Osteoblast (primary cell): ENCODE results near the gene CDC25C. TPM values are rescaled to one million over a fixed set of nuclear protein-coding genes. Genes with fewer than 3 reads are reported as not detected.

Source experiments
- DNase-seq: peaks from one replicate; pipeline ENCODE4 v3.0.0; 2011; ENCODE audit warnings: low spot score, mixed read lengths; ENCODE audit not compliant: insufficient read length; ENCODE audit errors: missing footprints
- H2AFZ ChIP-seq: 2 replicates; pipeline ENCODE4 v1.6.0; 2011; ENCODE audit warnings: mild to moderate bottlenecking, low read length
- H3K27ac ChIP-seq: 2 replicates; pipeline ENCODE4 v1.5.1; 2011; ENCODE audit warnings: mild to moderate bottlenecking, low read depth, low read length, moderate library complexity
- H3K27me3 ChIP-seq: 2 replicates; pipeline ENCODE4 v1.6.0; 2012; ENCODE audit warnings: mild to moderate bottlenecking, control low read depth, inconsistent platforms, low read length, moderate library complexity; ENCODE audit not compliant: insufficient read depth
- H3K36me3 ChIP-seq: 2 replicates; pipeline ENCODE4 v1.5.1; 2011; ENCODE audit warnings: mild to moderate bottlenecking, low read length, control low read depth, moderate library complexity; ENCODE audit not compliant: insufficient read depth
- H3K4me1 ChIP-seq: 2 replicates; pipeline ENCODE4 v1.5.1; 2011; ENCODE audit warnings: mild to moderate bottlenecking, low read length, control low read depth, moderate library complexity; ENCODE audit not compliant: insufficient read depth
- H3K4me2 ChIP-seq: 2 replicates; pipeline ENCODE4 v1.6.0; 2011; ENCODE audit warnings: mild to moderate bottlenecking, low read length; ENCODE audit not compliant: insufficient read depth
- H3K4me3 ChIP-seq: fragments of 200-600 bp; sonication (generic); 3 replicates; pipeline ENCODE4 v1.5.1; 2012; ENCODE audit warnings: mild to moderate bottlenecking, low read length, inconsistent platforms; ENCODE audit not compliant: insufficient read depth
- H3K79me2 ChIP-seq: 2 replicates; pipeline ENCODE4 v1.6.0; 2012; ENCODE audit warnings: mild to moderate bottlenecking, low read length, control low read depth, inconsistent platforms; ENCODE audit not compliant: insufficient read depth
- H3K9me3 ChIP-seq: 2 replicates; pipeline ENCODE4 v1.5.1; 2011; ENCODE audit warnings: low read depth, low read length, control low read depth
- H4K20me1 ChIP-seq: 2 replicates; pipeline ENCODE4 v1.6.0; 2012; ENCODE audit warnings: mild to moderate bottlenecking, low read length, control low read depth; ENCODE audit not compliant: insufficient read depth
- CTCF ChIP-seq: IDR thresholded peaks from 2 replicates; pipeline ENCODE4 v1.5.1; 2011; ENCODE audit warnings: mild to moderate bottlenecking, low read depth, low read length, moderate library complexity; ENCODE audit errors: extremely low read depth
- total RNA-seq: library from RNA; depleted of rRNA; stranded (reverse); fragments of >200 nt; gene quantifications from 2 replicates; pipeline ENCODE4 v1.2.3, GENCODE V29; 2012

CDC25C gene
- total RNA-seq, 1 donor, result 1.8 TPM

- peaks cover 73% of the 10 kb centered on the region for H3K79me2 ChIP-seq
- H3K27ac ChIP-seq, result no peak overlapping the region
- H2AFZ ChIP-seq, result no peak overlapping the region
- peaks cover 6% of the 10 kb centered on the region for H3K4me1 ChIP-seq
- H4K20me1 ChIP-seq, result peaks cover 15% of the 10 kb centered on the region
- no peaks in the 10 kb centered on the region for H3K27me3 ChIP-seq
- no peak overlapping the region for H3K4me2 ChIP-seq
- peak; percentile 30 for DNase-seq
- H3K36me3 ChIP-seq, result peaks cover 18% of the 10 kb centered on the region
- no peak for TF ChIP-seq CTCF
- H3K4me3 ChIP-seq, result no peak overlapping the region
- no peaks in the 10 kb centered on the region for H3K9me3 ChIP-seq
These were observed 38.9 kb upstream of the CDC25C start for GRCh38 chr5:138370537-138370936.

GRCh38 chr5:138369706-138370105 is 38.1 kb upstream of the CDC25C start:
- peaks cover 82% of the 10 kb centered on the region for H3K79me2 ChIP-seq
- H3K9me3 ChIP-seq, result no peaks in the 10 kb centered on the region
- no peak for TF ChIP-seq CTCF
- H3K4me3 ChIP-seq, result no peak overlapping the region
- peaks cover 6% of the 10 kb centered on the region for H3K4me1 ChIP-seq
- H3K36me3 ChIP-seq, result peaks cover 14% of the 10 kb centered on the region
- DNase-seq, result peak; percentile 34
- H4K20me1 ChIP-seq, result peaks cover 15% of the 10 kb centered on the region
- H3K27me3 ChIP-seq, result no peaks in the 10 kb centered on the region
- H3K27ac ChIP-seq, result no peak overlapping the region
- no peak overlapping the region for H3K4me2 ChIP-seq
- no peak overlapping the region for H2AFZ ChIP-seq

- Histone ChIP-seq H3K4me2 (no peak overlapping the region), H3K36me3 (peaks cover 10% of the 10 kb centered on the region), H3K4me3 (no peak overlapping the region), H3K4me1 (peaks cover 6% of the 10 kb centered on the region), H2AFZ (no peak overlapping the region), H3K79me2 (peaks cover 86% of the 10 kb centered on the region), H3K27ac (no peak overlapping the region), H4K20me1 (peaks cover 19% of the 10 kb centered on the region), H3K9me3 (no peaks in the 10 kb centered on the region), H3K27me3 (no peaks in the 10 kb centered on the region)
- no peak for DNase-seq
- TF ChIP-seq CTCF, result no peak
These were observed 37.7 kb upstream of the CDC25C start for GRCh38 chr5:138369261-138369660.

GRCh38 chr5:138366632-138367382 is 35.2 kb upstream of the CDC25C start:
- Histone ChIP-seq H3K4me1 (peaks cover 6% of the 10 kb centered on the region), H3K36me3 (no peaks in the 10 kb centered on the region), H3K4me3 (no peak overlapping the region), H3K79me2 (peaks cover 91% of the 10 kb centered on the region), H3K27me3 (no peaks in the 10 kb centered on the region), H3K27ac (no peak overlapping the region), H3K4me2 (no peak overlapping the region), H3K9me3 (no peaks in the 10 kb centered on the region), H4K20me1 (peaks cover 23% of the 10 kb centered on the region), H2AFZ (no peak overlapping the region)
- TF ChIP-seq CTCF, result no peak
- DNase-seq, result no peak
